Measurements from ENCODE around the gene PLD1.

DNA sequence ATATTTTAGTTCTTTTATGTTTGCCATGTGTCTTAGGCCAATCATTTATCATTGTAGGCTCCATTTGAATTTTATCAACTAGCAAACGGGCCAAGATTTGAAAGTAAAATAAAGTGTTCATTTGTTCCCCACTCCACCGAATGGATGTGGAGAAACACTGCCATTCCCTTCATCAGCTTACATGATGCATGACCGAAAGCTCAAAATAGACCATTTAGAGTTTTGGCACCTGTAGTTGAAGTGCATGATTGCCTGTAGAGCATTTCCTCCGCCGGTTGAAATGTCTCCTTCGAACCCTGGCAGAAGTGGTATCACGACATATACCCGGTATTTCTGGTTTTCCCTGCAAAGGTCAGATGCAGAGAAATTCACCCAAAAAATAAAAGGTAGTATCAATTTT is 165.6 kb downstream of the PLD1 start:
- no peak for TF ChIP-seq CTCF (IDR thresholded peaks at IDR 0.05)
- TF ChIP-seq POLR2AphosphoS5 (IDR thresholded peaks at IDR 0.05) = no peak
- TF ChIP-seq POLR2A (IDR thresholded peaks at IDR 0.05) = no peak
